H1 (cell line): ENCODE measurements around the gene DCTN2. TPM values are rescaled to one million over a fixed set of nuclear protein-coding genes. Genes with fewer than 3 reads are reported as not detected.
A peak's percentile ranks its signal among the peaks of the same experiment; 100 is the strongest.

Experiments
- CTCF ChIA-PET: fragments of 300-600 bp; sonication (Branson Sonifier 250); formaldehyde crosslinking; loops from one replicate; lab custom pipeline; 2021; ENCODE audit not compliant: partially characterized antibody; lab: Charles Lee
- POLR2A ChIA-PET: fragments of 300-600 bp; sonication (Branson Sonifier 250); formaldehyde crosslinking; loops from one replicate; lab custom pipeline; 2021; ENCODE audit warnings: inconsistent platforms; ENCODE audit not compliant: partially characterized antibody; lab: Charles Lee
- DNase-seq, 2 experiments: peaks; one replicate each; pipeline versions ENCODE4 v3.0.0 to v3.0.0-alpha.2; 2010 to 2022; ENCODE audit warnings: low spot score in 2 of 2, low read depth in 1 of 2, mixed read lengths in 1 of 2
- FAIRE-seq: peaks from 2 replicates; lab custom pipeline; 2011; peaks lifted over from hg19 to GRCh38; lab: Jason Lieb, UNC
- H2AFZ ChIP-seq: 2 replicates; pipeline ENCODE4 v1.8.1; 2012; ENCODE audit warnings: low read length, inconsistent platforms
- H2AK5ac ChIP-seq: 2 replicates; pipeline ENCODE4 v1.6.1; 2013; ENCODE audit warnings: low read depth, low read length
- H2BK120ac ChIP-seq: replicated peaks from 2 replicates; pipeline ENCODE3; 2013; ENCODE audit warnings: low read depth, low read length, inconsistent platforms
- H2BK12ac ChIP-seq: 2 replicates; pipeline ENCODE4 v1.6.1; 2013; ENCODE audit warnings: low read depth, low read length
- H2BK15ac ChIP-seq: 2 replicates; pipeline ENCODE4 v1.6.1; 2013; ENCODE audit warnings: low read length
- H2BK20ac ChIP-seq: 2 replicates; pipeline ENCODE4 v1.6.1; 2013; ENCODE audit warnings: low read length
- H2BK5ac ChIP-seq: 2 replicates; pipeline ENCODE4 v1.6.1; 2013; ENCODE audit warnings: low read depth, low read length
- H3K14ac ChIP-seq: 2 replicates; pipeline ENCODE4 v1.6.1; 2013; ENCODE audit warnings: inconsistent platforms; ENCODE audit not compliant: insufficient read length
- H3K18ac ChIP-seq: 2 replicates; pipeline ENCODE4 v1.6.1; 2013; ENCODE audit warnings: low read length; ENCODE audit errors: extremely low read depth
- H3K23ac ChIP-seq: 2 replicates; pipeline ENCODE4 v1.6.1; 2013; ENCODE audit warnings: inconsistent platforms; ENCODE audit not compliant: insufficient read length
- H3K23me2 ChIP-seq: 2 replicates; pipeline ENCODE4 v1.6.1; 2013; ENCODE audit warnings: low read depth, low read length
- H3K27ac ChIP-seq: 2 replicates; pipeline ENCODE4 v1.6.1; 2011; ENCODE audit warnings: low read depth, low read length, inconsistent platforms
- H3K27me3 ChIP-seq, 4 experiments: replicated peaks in 1 of 4; 1 replicate in 1 of 4; 2 replicates in 3 of 4; pipeline versions ENCODE4 v1.6.1 to v1.8.1; 2011 to 2013; ENCODE audit warnings: low read length in 3 of 4, mild to moderate bottlenecking in 3 of 4, inconsistent platforms in 2 of 4, mixed read lengths in 2 of 4, moderate library complexity in 1 of 4; ENCODE audit not compliant: control insufficient read depth in 3 of 4, insufficient read depth in 3 of 4; ENCODE audit errors: extremely low read depth in 1 of 4
- H3K36me3 ChIP-seq, 4 experiments: 2 replicates each; pipeline versions ENCODE4 v1.6.1 to v1.8.1; 2011 to 2013; ENCODE audit warnings: mild to moderate bottlenecking in 4 of 4, low read length in 3 of 4, moderate library complexity in 2 of 4, control low read depth in 1 of 4, inconsistent platforms in 1 of 4; ENCODE audit not compliant: insufficient read depth in 4 of 4, control insufficient read depth in 2 of 4
- H3K4ac ChIP-seq: replicated peaks from 2 replicates; pipeline ENCODE3; 2013; ENCODE audit warnings: low read length, low read depth, mixed read lengths, inconsistent platforms; ENCODE audit not compliant: insufficient read length
- H3K4me1 ChIP-seq, 4 experiments: replicated peaks in 1 of 4; 1 replicate in 1 of 4; 2 replicates in 3 of 4; pipeline versions ENCODE4 v1.6.1 to v1.8.1; 2011 to 2013; ENCODE audit warnings: low read length in 3 of 4, inconsistent platforms in 2 of 4, mixed read lengths in 1 of 4; ENCODE audit not compliant: insufficient read depth in 4 of 4, control insufficient read depth in 3 of 4
- H3K4me2 ChIP-seq, 2 experiments: 2 replicates each; pipeline versions ENCODE4 v1.6.1 to v1.8.1; 2011 to 2013; ENCODE audit warnings: low read depth in 2 of 2, low read length in 2 of 2, control low read depth in 1 of 2, inconsistent platforms in 1 of 2, mild to moderate bottlenecking in 1 of 2; ENCODE audit not compliant: insufficient read depth in 1 of 2
- H3K4me3 ChIP-seq, 4 experiments: fragments of 200-600, 300-600 bp in 1 of 4; sonication (generic), shearing (Covaris generic), sonication (Bioruptor Twin) in 1 of 4; 2 replicates each; pipeline versions ENCODE4 v1.5.1 to v1.8.1; 2011 to 2016; ENCODE audit warnings: low read length in 4 of 4, low read depth in 3 of 4, control low read depth in 2 of 4, inconsistent platforms in 2 of 4, mild to moderate bottlenecking in 2 of 4, mixed read lengths in 1 of 4, moderate library complexity in 1 of 4; ENCODE audit not compliant: insufficient read depth in 2 of 4; ENCODE audit errors: extremely low read depth in 1 of 4
- H3K56ac ChIP-seq: replicated peaks from 2 replicates; pipeline ENCODE3; 2013; ENCODE audit warnings: low read depth, mild to moderate bottlenecking, mixed read lengths, low read length, inconsistent platforms; ENCODE audit not compliant: insufficient read length
- H3K79me1 ChIP-seq: 2 replicates; pipeline ENCODE4 v1.6.1; 2013; ENCODE audit warnings: low read depth, low read length, control low read depth
- H3K79me2 ChIP-seq, 2 experiments: 2 replicates each; pipeline versions ENCODE4 v1.6.1 to v1.8.1; 2012 to 2013; ENCODE audit warnings: low read length in 2 of 2, mild to moderate bottlenecking in 2 of 2, inconsistent platforms in 1 of 2; ENCODE audit not compliant: insufficient read depth in 2 of 2, control insufficient read depth in 1 of 2
- H3K9ac ChIP-seq, 4 experiments: replicated peaks in 1 of 4; 1 replicate in 1 of 4; 2 replicates in 3 of 4; pipeline versions ENCODE4 v1.6.1 to v1.8.1; 2011 to 2013; ENCODE audit warnings: low read depth in 3 of 4, low read length in 3 of 4, control low read depth in 2 of 4, mild to moderate bottlenecking in 2 of 4, moderate library complexity in 2 of 4, inconsistent platforms in 1 of 4; ENCODE audit errors: extremely low read depth in 1 of 4
- H3K9me3 ChIP-seq, 2 experiments: 2 replicates each; pipeline versions ENCODE4 v1.6.1 to v1.8.1; 2012 to 2013; ENCODE audit warnings: mild to moderate bottlenecking in 2 of 2, moderate library complexity in 2 of 2, control low read depth in 1 of 2, inconsistent platforms in 1 of 2, low read depth in 1 of 2, low read length in 1 of 2, mixed read lengths in 1 of 2; ENCODE audit not compliant: insufficient read depth in 2 of 2
- H4K20me1 ChIP-seq, 2 experiments: replicated peaks in 1 of 2; 2 replicates each; pipeline versions ENCODE3 to v1.8.1; 2011 to 2013; ENCODE audit warnings: inconsistent platforms in 2 of 2, low read length in 2 of 2, mild to moderate bottlenecking in 1 of 2; ENCODE audit not compliant: insufficient read depth in 2 of 2, control insufficient read depth in 1 of 2
- H4K5ac ChIP-seq: 2 replicates; pipeline ENCODE4 v1.6.1; 2013; ENCODE audit warnings: low read length, low read depth, mixed read lengths, inconsistent platforms; ENCODE audit not compliant: insufficient read length
- H4K8ac ChIP-seq: 2 replicates; pipeline ENCODE4 v1.8.0; 2013; ENCODE audit warnings: mild to moderate bottlenecking, moderate library complexity, low read length, inconsistent platforms; ENCODE audit not compliant: insufficient read depth; ENCODE audit errors: extremely low read depth
- H4K91ac ChIP-seq: replicated peaks from 2 replicates; pipeline ENCODE3; 2013; ENCODE audit warnings: low read length, mixed read lengths, inconsistent platforms; ENCODE audit not compliant: insufficient read length
- CTCF ChIP-seq, 3 experiments: IDR thresholded peaks; 1 replicate in 2 of 3; 2 replicates in 1 of 3; pipeline versions ENCODE4 v1.5.1 to v1.6.1; 2011; ENCODE audit warnings: low read length in 3 of 3, mild to moderate bottlenecking in 3 of 3, inconsistent platforms in 2 of 3, low read depth in 1 of 3, moderate library complexity in 1 of 3; ENCODE audit not compliant: insufficient read depth in 1 of 3; ENCODE audit errors: control extremely low read depth in 1 of 3
- EZH2 ChIP-seq: fragments of 200-600 bp; sonication (generic); IDR thresholded peaks from 2 replicates; pipeline ENCODE4 v1.7.1; 2012; ENCODE audit warnings: low read depth, mild to moderate bottlenecking, moderate library complexity, low read length, inconsistent platforms; ENCODE audit not compliant: severe bottlenecking
- WGBS, 2 experiments: shearing (Covaris generic) in 1 of 2; methylation state at CpG; one replicate each; pipeline versions ENCODE4 v1.1.6 to v1.1.7; 2013 to 2015; ENCODE audit warnings: low lambda C conversion rate in 2 of 2, mixed read lengths in 2 of 2, inconsistent platforms in 1 of 2, low coverage in 1 of 2, missing lambda C conversion rate in 1 of 2; ENCODE audit not compliant: insufficient replicate concordance in 2 of 2, insufficient coverage in 1 of 2, insufficient read length in 1 of 2; ENCODE audit errors: extremely low coverage in 1 of 2, missing lambda C conversion rate in 1 of 2; 5-methylcytosine and 5-hydroxymethylcytosine counted together
- polyA plus RNA-seq, 7 experiments: library from polyadenylated mRNA; depleted of rRNA in 3 of 7; stranded (reverse) in 5 of 7; unstranded in 2 of 7; fragments of >200 nt in 5 of 7; fragments of 200-250 nt in 2 of 7; gene quantifications; 1 replicate in 5 of 7; 2 replicates in 1 of 7; 4 replicates in 1 of 7; pipeline versions ENCODE4 v1.2.1 to v1.2.3, GENCODE V29; 2011 to 2013; ENCODE audit warnings: missing spikeins in 2 of 7, mixed read lengths in 2 of 7
- total RNA-seq: library from RNA; stranded (reverse); fragmentation: NEBNext Ultra II Directional; extraction: Animal tissue kit (Norgen Biotek cat#: 25700); gene quantifications from 2 replicates; pipeline ENCODE4 v1.2.1, GENCODE V29; 2021

Gene DCTN2
- total and polyA plus RNA-seq, 2 of the 8 experiments (the other 6 are each of a cell fraction or from before 2014, with no cell fraction given), result 90.3 to 91.9 TPM

DNA sequence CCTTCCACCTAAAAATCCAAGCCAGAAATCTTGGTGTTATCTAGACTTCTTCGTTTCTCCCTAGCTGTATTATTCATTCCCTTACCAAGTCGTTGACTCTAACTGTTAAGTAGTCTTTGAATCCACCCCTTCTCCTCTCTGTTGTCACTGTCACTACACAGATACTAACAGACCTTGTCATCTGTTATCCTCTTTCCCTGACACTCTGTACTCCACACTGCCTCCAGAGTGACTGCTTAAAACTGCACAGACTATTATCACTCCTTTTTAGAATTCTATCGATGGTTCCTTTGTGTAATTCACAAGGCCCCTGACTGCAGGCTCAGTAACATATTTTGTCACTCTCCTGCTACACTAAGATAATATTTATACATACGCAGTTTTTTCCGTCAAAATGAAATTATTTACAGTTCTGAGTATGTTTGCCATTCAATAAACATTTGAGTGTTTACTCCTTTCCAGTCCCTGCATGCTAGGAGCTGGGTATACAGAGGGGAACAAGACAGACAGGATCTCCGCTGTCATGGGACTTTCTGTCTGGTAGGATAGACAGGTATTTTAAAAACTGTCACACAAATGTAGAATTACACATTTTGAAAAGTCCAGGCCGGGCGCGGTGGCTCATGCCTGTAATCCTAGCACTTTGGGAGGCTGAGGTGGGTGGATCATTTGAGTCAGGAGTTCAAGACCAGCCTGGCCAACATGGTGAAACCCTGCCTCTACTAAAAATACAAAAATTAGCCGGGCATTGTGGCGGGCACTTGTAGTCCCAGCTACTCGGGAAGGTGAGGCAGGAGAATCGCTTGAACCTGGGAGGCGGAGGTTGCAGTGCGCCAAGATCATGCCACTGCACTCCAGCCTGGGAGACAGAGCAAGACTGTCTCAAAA lies 55.4 kb downstream of the DCTN2 start:
- no peak for FAIRE-seq
- no peak overlapping the region for H3K56ac ChIP-seq
- H4K8ac ChIP-seq, result no peak overlapping the region
- H2AFZ ChIP-seq, result no peak overlapping the region
- H4K5ac ChIP-seq, result no peak overlapping the region
- no peak overlapping the region for H2BK12ac ChIP-seq
- no peak overlapping the region for H3K14ac ChIP-seq
- H3K23ac ChIP-seq, result no peak overlapping the region
- no peak overlapping the region for H3K4me3 ChIP-seq
- peaks cover 24 to 65% (median 47%) of the 10 kb centered on the region in 4 experiments for H3K36me3 ChIP-seq
- H4K20me1 ChIP-seq, result peaks cover 0 to 3% of the 10 kb centered on the region in 2 experiments
- peaks cover 0 to 7% (median 2%) of the 10 kb centered on the region in 4 experiments; a peak in 5 of 7 replicates for H3K4me1 ChIP-seq
- no peak overlapping the region for H3K4me2 ChIP-seq
- H3K4ac ChIP-seq, result no peak overlapping the region
- no peak overlapping the region for H2BK5ac ChIP-seq
- peaks cover 7% of the 10 kb centered on the region; the same call in 1 of the 2 replicates for H3K23me2 ChIP-seq
- CTCF ChIA-PET, result interaction anchor here (0.7 to 25.1 kb wide), 6 partner anchors 11 to 34 kb away, joined by 3 to 441 read pairs (median 4); partner anchors contain the start of genes GLI1 and INHBE
- H3K27me3 ChIP-seq, result no peaks in the 10 kb centered on the region
- H4K91ac ChIP-seq, result no peak overlapping the region
- POLR2A ChIA-PET, result interaction anchor here (0.9 to 1.3 kb wide), 4 partner anchors 37 to 121 kb away, joined by 3 to 4 read pairs (median 3); no protein-coding TSS in a partner anchor
- no peak overlapping the region for H2BK15ac ChIP-seq
- no peak for DNase-seq
- peaks cover 14 to 28% of the 10 kb centered on the region in 2 experiments for H3K79me2 ChIP-seq
- H2BK120ac ChIP-seq, result no peak overlapping the region
- 97% methylated on average over 15 of the region's 15 CpGs; no CpG with 5 or more reads in 1 of the 2 experiments for WGBS, 2 experiments
- no peak for TF ChIP-seq EZH2
- TF ChIP-seq CTCF (IDR thresholded peaks at IDR 0.05; ENCODE audit: control extremely low read depth in 1 of 3, insufficient read depth in 1 of 3, low read depth in 1 of 3, low read length in 3 of 3), result peak in 1 of 3 experiments; percentile 34; a peak in 1 of 4 replicates
- H3K9me3 ChIP-seq, result no peaks in the 10 kb centered on the region; a peak in 1 of 4 replicates
- no peak overlapping the region for H3K18ac ChIP-seq
- H2BK20ac ChIP-seq, result no peak overlapping the region
- H3K9ac ChIP-seq, result no peak overlapping the region
- H2AK5ac ChIP-seq, result no peak overlapping the region
- no peak overlapping the region for H3K27ac ChIP-seq
- peaks cover 8% of the 10 kb centered on the region; the same call in 1 of the 2 replicates for H3K79me1 ChIP-seq
